GM08714 (cell line): ENCODE results near the gene ARNT2.

Source experiments
- H3K4me3 ChIP-seq: fragments of 200-500 bp; sonication (Bioruptor generic); 2 replicates; pipeline ENCODE4 v1.5.1; 2014; ENCODE audit warnings: mild to moderate bottlenecking, low read length, inconsistent platforms
- ZNF274 ChIP-seq: IDR thresholded peaks from 2 replicates; pipeline ENCODE4 v1.6.1; 2012; ENCODE audit warnings: mild to moderate bottlenecking, low read depth, low read length

The ARNT2 gene

DNA sequence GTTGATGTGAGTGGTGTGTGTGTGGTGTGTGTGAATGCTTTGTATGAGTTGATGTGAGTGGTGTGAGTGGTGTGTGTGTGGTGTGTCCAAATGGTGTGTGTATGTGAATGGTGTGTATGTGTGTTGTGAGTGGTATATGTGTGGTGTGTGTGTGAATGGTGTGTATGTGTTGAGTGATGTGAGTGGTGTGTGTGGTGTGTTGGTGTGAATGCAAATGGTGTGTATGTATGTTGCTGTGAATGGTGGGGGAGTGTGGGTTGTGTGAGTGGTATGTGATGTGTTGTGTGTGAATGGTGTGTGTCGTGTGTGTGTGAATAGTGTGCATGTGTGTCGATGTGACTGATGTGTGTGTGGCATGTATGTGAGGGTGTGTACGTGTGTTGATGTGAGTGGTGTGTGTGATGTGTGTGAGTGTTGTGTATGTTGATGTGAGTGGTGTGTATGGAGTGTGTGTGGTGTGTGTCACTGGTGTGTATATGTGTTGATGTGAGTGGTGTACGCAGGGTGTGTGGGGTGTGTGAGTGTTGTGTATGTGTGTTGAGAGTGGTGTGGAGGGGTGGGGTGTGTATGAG, 40.6 kb downstream of the ARNT2 start:
- no peak for TF ChIP-seq ZNF274
- no peak overlapping the region for H3K4me3 ChIP-seq

DNA sequence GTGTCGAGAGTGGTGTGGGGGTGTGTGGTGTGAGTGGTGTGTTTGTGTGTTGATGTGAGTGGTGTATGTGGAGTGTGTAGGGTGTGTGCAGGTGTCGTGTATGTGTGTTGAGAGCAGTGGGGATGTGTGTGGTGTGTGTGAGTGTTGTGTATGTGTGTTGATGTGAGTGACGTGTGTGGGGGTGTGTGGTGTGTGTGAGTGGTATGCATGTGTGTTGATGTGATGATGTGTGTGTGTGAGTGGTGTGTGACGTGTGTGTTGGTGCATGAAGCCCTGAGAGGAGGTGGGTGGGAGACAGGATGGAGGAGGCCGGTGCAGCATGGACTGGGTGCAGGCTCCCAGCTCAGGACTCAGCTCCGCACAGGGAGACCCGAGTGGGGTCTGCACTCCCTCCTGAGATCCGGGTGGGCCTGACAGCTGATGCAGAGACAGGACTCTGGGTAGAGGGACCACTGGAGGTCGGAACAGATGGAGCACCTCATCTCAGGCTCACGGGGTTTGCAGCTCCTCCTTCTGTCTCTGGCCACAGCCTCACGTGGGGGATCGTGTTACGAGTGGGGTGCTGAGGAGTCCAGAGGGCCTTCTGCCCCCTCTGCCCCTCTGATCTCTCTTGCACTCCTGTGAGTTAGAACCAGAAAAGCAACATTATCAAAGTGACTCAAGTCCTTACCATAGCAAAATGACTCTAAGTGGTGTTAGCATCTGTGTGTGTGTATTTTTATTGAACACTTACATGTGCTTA, 41.3 kb downstream of the ARNT2 start:
- no peak overlapping the region for H3K4me3 ChIP-seq
- no peak for TF ChIP-seq ZNF274

DNA sequence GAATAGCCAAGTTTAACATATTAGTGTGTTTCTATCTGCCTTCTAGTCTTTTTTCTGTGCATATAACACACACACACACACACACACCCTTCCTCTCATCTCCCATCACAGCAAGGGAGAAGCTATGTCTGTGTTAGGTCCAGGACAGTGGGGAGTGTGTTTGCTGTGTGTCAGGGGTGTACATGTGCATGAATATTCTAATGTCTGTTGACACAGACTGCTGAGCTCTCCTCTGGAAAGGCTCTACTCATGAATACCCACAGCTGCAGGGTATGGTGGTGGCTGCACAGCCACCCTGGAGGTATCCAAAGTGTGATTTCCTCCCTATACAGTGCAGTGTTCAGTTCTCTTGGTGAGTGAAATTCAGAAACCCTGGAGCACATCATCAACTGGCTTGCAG, 42.9 kb downstream of the ARNT2 start:
- no peak overlapping the region for H3K4me3 ChIP-seq
- TF ChIP-seq ZNF274 = no peak

DNA sequence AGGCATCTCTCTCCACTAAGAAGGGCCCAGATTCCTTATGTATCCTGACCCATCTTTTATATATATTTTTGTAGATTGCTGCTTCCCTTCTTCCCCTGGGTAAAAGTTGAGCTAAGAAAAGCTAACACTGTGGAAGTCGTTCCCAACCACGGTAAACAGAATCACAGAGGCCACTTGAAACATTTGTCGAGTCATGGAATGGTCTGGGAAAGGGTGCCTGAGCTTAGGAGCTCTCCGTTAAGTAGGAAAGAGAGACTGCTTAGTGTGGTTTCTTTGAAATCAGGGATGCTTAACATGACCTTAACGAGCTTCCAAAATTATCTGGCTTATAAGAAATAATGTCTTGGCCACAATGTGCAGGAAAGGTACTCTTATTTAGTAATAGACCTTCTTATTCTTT, 45.6 kb downstream of the ARNT2 start:
- TF ChIP-seq ZNF274 = no peak
- H3K4me3 ChIP-seq = no peak overlapping the region

DNA sequence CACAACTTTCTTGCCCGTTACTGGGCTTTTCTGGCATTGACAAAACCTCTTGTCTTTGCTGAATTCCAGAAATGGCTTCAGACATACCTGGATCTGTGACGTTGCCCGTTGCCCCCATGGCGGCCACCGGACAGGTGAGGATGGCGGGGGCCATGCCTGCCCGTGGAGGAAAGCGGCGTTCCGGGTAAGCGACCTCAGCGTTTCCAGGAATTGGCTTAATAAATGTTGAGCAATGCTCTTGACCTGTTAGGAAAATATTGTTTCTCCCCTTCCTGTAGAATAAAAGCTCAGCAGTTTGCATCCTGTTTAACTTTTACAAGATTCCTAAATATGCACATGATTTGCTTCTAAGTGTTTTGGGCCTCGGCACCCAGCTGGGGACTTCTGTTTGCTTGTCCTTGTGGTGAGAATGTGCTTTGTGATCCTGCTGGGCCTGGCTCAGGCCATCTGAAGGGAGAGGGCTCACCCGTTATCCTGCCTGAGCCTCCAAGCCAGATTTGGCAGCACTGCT, 46.7 kb downstream of the ARNT2 start:
- H3K4me3 ChIP-seq = no peak overlapping the region
- no peak for TF ChIP-seq ZNF274

DNA sequence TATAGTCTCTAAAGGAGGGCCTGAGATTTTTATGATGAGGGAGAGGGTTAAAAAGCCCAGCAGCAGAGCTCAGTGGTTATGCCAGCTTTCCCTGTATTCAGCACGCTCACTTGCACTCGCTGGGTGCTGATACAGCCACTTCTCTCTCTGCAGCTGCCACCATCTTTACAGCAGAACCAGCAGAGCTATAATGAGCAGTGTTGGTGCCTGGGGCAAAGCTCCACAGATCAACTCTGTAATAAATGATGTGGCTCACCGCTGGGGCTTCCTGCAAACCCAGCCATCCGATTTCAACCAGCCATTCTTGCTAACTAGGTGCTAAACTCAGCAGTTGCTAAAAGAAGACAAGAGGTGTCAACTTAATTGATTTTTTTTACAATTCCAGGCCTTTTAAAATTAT, 48.0 kb downstream of the ARNT2 start:
- no peak overlapping the region for H3K4me3 ChIP-seq
- no peak for TF ChIP-seq ZNF274

DNA sequence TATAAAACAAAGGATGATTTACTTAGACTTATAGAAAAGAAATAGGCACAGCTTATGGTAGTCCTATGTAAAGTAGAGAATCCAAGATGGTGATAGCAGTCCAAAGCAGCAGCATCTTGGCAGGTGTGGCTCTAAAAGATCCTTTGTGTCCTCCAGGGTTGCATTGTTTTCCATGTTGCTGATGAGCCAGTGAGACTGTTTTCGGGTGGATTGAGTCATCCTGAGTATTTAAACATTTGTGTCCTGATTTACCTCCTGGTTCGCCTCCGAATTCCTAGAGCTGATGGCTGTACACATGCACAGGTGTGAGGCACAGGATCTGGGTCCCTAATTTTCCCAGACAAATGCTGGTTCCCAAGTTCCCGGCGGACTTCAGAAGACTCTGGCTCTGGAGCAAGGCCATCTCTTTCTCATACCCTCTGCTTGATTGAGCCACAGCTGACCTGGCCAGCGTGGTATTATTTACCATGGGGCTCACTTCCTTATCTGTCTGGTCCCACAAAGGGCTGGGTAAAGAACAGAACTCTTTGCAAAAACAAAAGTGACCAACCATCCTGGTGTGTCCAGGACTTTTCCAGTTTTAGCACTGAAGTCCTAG, 51.0 kb downstream of the ARNT2 start:
- no peak for TF ChIP-seq ZNF274
- no peak overlapping the region for H3K4me3 ChIP-seq

DNA sequence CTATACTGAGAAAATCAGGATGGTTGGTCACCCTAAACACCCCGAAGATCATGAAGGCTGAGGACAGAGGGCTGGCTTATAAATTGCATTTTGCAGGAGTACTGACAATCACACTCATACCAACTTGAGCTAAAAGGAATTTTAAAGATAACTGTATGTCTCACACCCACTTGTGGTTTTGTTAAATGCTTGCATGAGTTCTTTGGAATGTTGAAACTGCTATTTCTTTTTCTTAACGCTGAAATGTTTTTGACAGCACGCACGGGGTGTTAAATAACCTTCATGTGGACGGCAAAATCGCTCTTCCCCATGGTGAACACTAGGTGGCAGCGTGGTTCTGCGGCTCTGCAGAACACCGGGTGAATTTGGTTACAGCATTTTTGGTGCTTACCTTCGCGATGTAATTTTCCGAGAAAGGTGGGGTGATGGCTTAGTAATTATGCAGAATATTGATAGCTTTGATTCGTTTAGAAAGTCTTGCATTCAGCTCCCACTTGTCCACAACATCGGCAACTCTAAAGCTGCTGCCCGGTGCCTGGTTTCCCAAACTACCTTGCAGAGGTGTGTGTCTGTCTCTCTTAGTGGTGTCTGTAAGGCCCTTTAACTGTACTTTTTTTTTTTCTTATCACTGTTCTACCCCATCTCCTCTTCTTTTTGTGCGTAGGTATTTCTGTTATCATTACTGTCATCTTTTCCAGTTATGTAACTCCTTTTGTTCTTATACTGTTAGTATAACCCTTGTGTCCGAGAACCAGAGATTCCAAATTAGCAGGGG, 51.7 kb downstream of the ARNT2 start:
- TF ChIP-seq ZNF274 = no peak

DNA sequence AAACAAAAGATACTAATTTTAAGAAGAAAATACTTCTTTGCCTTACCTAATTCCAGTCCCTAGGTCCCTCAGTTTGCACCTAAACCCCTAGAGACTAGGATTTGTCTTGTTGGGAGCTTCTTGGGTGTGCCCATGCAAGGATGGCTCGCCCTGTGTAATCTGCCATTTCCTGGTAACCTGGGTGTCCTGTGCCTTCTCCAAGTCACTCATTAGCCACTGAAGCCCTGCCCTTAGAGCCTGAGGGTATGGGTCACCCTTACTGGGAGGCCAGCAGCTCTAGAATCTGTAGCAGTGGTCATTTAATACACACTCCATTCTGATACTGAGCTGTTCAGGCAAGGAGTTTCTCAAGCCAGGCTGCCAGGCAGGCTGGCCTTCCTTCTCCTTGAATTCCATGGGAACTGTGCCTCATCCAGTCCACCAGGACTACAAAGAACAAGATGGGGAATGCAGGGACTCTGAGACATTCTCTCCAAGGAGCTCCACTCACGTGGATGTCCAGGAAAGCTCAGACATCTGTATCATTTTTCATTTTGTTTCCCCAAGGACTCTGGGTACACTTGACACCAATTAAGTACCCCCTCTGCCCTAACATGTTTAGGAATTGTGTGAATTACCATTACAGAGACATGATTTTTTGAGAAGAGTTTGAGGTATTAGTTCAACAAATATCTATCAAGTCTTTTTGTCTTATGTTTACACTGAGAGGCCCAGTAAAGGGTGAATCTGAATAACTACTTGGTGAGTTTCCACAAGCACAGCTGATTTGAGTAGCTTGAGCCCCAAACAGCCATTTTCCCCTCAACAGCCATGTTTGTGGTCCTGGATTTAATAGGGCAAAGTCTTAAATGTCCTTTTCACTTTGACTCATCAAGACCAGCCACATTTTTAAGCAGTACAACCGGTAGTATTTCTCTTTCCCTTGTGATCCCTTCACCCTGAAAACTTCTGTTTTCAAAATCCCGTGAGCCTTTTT, 52.6 kb downstream of the ARNT2 start:
- H3K4me3 ChIP-seq = no peak overlapping the region

More for the DNA sequence above, 51.7 kb downstream of the ARNT2 start:
- no peak overlapping the region for H3K4me3 ChIP-seq

DNA sequence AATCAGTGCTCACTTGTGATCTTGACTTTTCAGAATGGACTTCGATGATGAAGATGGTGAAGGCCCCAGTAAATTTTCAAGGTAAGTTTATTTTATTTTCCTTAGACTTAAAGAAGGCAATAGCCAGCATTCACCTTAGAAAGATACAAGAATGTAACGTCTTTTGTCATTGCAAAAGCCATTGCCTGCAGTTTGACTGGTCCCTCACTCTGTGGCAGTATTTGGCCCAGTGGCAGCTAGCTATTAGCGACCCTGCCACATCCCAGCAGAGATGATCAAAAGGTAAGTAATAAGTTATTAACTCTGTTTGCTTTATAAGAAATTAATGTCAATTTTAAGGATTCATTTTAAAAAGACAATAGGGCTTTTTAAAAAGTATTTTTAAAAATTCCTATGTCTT, 53.7 kb downstream of the ARNT2 start:
- no peak for TF ChIP-seq ZNF274
- no peak overlapping the region for H3K4me3 ChIP-seq

More for the DNA sequence above, 52.6 kb downstream of the ARNT2 start:
- TF ChIP-seq ZNF274 = no peak

DNA sequence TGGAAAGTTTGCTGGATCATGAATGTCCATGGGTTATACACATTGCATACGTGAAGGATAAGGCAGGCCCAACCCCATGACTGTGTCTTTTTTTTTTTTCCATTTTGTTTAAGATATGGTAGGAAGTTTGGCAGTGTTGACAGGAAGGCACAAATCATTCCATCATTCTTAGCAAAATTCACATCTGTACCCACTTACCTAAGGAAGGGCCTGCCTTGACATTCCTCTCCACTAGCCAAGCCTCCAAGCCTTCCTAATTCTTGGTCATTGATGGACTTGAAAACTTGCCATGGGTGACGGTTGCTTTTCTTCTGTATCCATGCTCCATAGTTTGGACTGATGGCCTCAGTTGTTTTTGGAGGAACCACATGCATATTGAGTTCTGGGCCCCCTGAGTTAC, 54.4 kb downstream of the ARNT2 start:
- TF ChIP-seq ZNF274 = no peak

DNA sequence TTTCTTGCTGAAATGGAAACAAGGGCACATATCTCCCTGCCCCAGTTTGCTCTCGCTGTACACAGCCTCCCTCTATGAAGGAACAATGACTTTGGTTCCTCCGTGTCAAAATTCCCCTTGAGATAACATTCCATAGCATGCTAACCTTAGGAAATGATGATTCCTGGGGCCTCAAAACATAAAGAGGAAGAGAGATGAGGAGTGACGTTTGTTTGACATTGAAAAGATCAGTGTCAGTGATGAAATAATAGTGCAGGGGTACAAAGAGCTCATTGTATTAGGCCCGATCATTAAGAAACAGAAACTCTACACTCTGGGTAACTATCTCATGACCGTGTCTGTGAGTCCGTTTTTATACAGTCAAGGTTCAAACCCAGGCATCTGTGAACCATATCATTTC, 55.2 kb downstream of the ARNT2 start:
- no peak for TF ChIP-seq ZNF274
- H3K4me3 ChIP-seq = no peak overlapping the region

More for the DNA sequence above, 54.4 kb downstream of the ARNT2 start:
- no peak overlapping the region for H3K4me3 ChIP-seq

DNA sequence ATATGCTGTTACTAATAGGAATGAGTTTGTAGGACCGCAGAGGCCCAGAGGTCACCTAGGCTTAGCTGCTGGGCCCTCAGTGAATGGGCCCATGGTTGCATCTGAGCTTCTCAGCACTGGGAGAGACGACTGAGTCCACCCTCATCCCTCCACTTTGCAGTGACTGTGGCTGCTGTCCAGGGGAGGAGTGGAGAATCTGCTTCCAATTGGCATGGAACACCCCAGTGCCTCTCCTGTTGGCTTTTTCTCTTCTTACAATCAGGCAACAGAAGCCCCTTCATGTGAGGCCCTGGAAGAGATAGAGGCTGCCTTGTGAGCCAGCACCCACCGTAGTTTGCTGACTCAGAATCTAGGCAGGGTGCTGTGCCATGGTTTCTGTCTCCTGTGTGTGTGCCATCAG, 55.6 kb downstream of the ARNT2 start:
- no peak for TF ChIP-seq ZNF274
- no peak overlapping the region for H3K4me3 ChIP-seq
